HEK293 (cell line): ENCODE measurements around the gene GTF2A1.

Experiments used
- CTCF ChIA-PET: fragments of 350-600 bp; formaldehyde crosslinking; extraction: SDS; loops from one replicate; lab custom pipeline; 2021; ENCODE audit warnings: antibody characterized with exemption; lab: Yijun Ruan, JAX
- POLR2A ChIA-PET: fragments of 300-600 bp; formaldehyde crosslinking; extraction: SDS; loops from one replicate; lab custom pipeline; 2020; ENCODE audit warnings: antibody characterized with exemption, inconsistent platforms; lab: Yijun Ruan, JAX
- H3K27ac ChIP-seq: fragments of 200-500 bp; sonication (Bioruptor generic); 2 replicates; pipeline ENCODE4 v1.5.1; 2014; ENCODE audit warnings: low read depth, low read length, control low read depth, inconsistent platforms; ENCODE audit errors: extremely low read depth
- H3K36me3 ChIP-seq, 2 experiments: fragments of 200-500 bp in 1 of 2; sonication (Bioruptor generic) in 1 of 2; 1 replicate in 1 of 2; 2 replicates in 1 of 2; pipeline ENCODE4 v1.5.1; 2014 to 2017; ENCODE audit warnings: inconsistent platforms in 2 of 2, low read length in 2 of 2; ENCODE audit not compliant: control insufficient read depth in 2 of 2, insufficient read depth in 1 of 2
- H3K4me1 ChIP-seq: fragments of 200-500 bp; sonication (Bioruptor generic); 2 replicates; pipeline ENCODE4 v1.5.1; 2014; ENCODE audit warnings: mild to moderate bottlenecking, low read length, inconsistent platforms; ENCODE audit not compliant: control insufficient read depth, insufficient read depth
- H3K4me3 ChIP-seq: 2 replicates; pipeline ENCODE4 v1.5.1; 2011; ENCODE audit warnings: low read depth, mild to moderate bottlenecking, control low read depth, low read length, moderate library complexity
- H3K9me3 ChIP-seq: fragments of 200-500 bp; sonication (Bioruptor generic); 2 replicates; pipeline ENCODE4 v1.5.1; 2014; ENCODE audit warnings: low read depth, low read length, inconsistent platforms; ENCODE audit not compliant: control insufficient read depth, insufficient read depth
- BCL11B ChIP-seq: fragments of 450-650 bp; formaldehyde crosslinking; IDR thresholded peaks from 2 replicates; pipeline ENCODE4 v1.5.1; 2016; ENCODE audit warnings: low read depth, missing biosample characterization, missing genetic modification characterization
- KLF10 ChIP-seq: fragments of 450-650 bp; IDR thresholded peaks from 2 replicates; pipeline ENCODE4 v1.5.1; 2018; ENCODE audit warnings: missing biosample characterization, mild to moderate bottlenecking, missing genetic modification characterization
- PRDM2 ChIP-seq: fragments of 450-650 bp; formaldehyde crosslinking; IDR thresholded peaks from 2 replicates; pipeline ENCODE4 v1.5.1; 2016; ENCODE audit warnings: missing biosample characterization, missing genetic modification characterization, borderline replicate concordance
- SCRT2 ChIP-seq: fragments of 450-650 bp; formaldehyde crosslinking; IDR thresholded peaks from 2 replicates; pipeline ENCODE4 v1.5.1; 2016; ENCODE audit warnings: missing biosample characterization, missing genetic modification characterization
- SP2 ChIP-seq: fragments of 450-650 bp; formaldehyde crosslinking; IDR thresholded peaks from 2 replicates; pipeline ENCODE4 v1.5.1; 2016; ENCODE audit warnings: missing biosample characterization, missing genetic modification characterization
- TSHZ1 ChIP-seq: fragments of 450-650 bp; formaldehyde crosslinking; IDR thresholded peaks from 2 replicates; pipeline ENCODE4 v1.5.1; 2016; ENCODE audit warnings: missing biosample characterization, missing genetic modification characterization, borderline replicate concordance
- ZBTB26 ChIP-seq: fragments of 450-650 bp; formaldehyde crosslinking; optimal IDR thresholded peaks from 2 replicates; pipeline ENCODE3; 2016; ENCODE audit warnings: missing biosample characterization, mild to moderate bottlenecking, missing genetic modification characterization
- ZBTB44 ChIP-seq: fragments of 450-650 bp; IDR thresholded peaks from 2 replicates; pipeline ENCODE4 v1.5.1; 2018; ENCODE audit warnings: missing biosample characterization, mild to moderate bottlenecking, missing genetic modification characterization
- ZBTB6 ChIP-seq: fragments of 450-650 bp; formaldehyde crosslinking; IDR thresholded peaks from 2 replicates; pipeline ENCODE4 v1.5.1; 2017; ENCODE audit warnings: missing biosample characterization, missing genetic modification characterization
- ZFP69B ChIP-seq: fragments of 450-650 bp; formaldehyde crosslinking; IDR thresholded peaks from 2 replicates; pipeline ENCODE4 v1.5.1; 2016; ENCODE audit warnings: missing biosample characterization, missing genetic modification characterization
- ZNF223 ChIP-seq: fragments of 450-650 bp; formaldehyde crosslinking; IDR thresholded peaks from 2 replicates; pipeline ENCODE4 v1.5.1; 2016; ENCODE audit warnings: missing biosample characterization, missing genetic modification characterization
- ZNF24 ChIP-seq: fragments of 450-650 bp; formaldehyde crosslinking; IDR thresholded peaks from 2 replicates; pipeline ENCODE4 v1.5.1; 2016; ENCODE audit warnings: missing biosample characterization, missing genetic modification characterization
- ZNF266 ChIP-seq: fragments of 450-650 bp; formaldehyde crosslinking; IDR thresholded peaks from 2 replicates; pipeline ENCODE4 v1.5.1; 2016; ENCODE audit warnings: missing biosample characterization, missing genetic modification characterization, low read depth
- ZNF585B ChIP-seq: fragments of 450-650 bp; formaldehyde crosslinking; IDR thresholded peaks from 2 replicates; pipeline ENCODE4 v1.5.1; 2016; ENCODE audit warnings: missing biosample characterization, missing genetic modification characterization
- ZNF610 ChIP-seq: fragments of 450-650 bp; formaldehyde crosslinking; IDR thresholded peaks from 2 replicates; pipeline ENCODE4 v1.5.1; 2016; ENCODE audit warnings: missing biosample characterization, missing genetic modification characterization, borderline replicate concordance
- ZNF658 ChIP-seq: fragments of 450-650 bp; formaldehyde crosslinking; IDR thresholded peaks from 2 replicates; pipeline ENCODE4; 2016; ENCODE audit warnings: missing biosample characterization, missing genetic modification characterization

Gene GTF2A1

GRCh38 chr14:81269979-81270375, 49.2 kb upstream of the GTF2A1 start:
- H3K36me3 ChIP-seq: peaks cover 3 to 8% of the 10 kb centered on the region in 2 experiments; a peak in 2 of 3 replicates
- CTCF ChIA-PET: interaction anchor here (0.6 to 10.2 kb wide), 12 partner anchors 9 to 202 kb away, joined by 3 to 169 read pairs (median 4); no protein-coding TSS in a partner anchor
- POLR2A ChIA-PET: interaction anchor here (1.0 to 1.2 kb wide), 2 partner anchors 49 to 51 kb away, joined by 3 to 11 read pairs; partner anchors contain the start of gene GTF2A1
- TF ChIP-seq ZNF223 (tag by site-specific recombination) (no peak), ZFP69B (tag by site-specific recombination) (no peak), ZBTB6 (tag by site-specific recombination) (no peak), ZBTB26 (tag by site-specific recombination) (no peak), ZNF658 (tag by site-specific recombination) (no peak), SCRT2 (tag by site-specific recombination) (no peak), ZBTB44 (tag by site-specific recombination) (no peak), SP2 (tag by site-specific recombination) (no peak), TSHZ1 (tag by site-specific recombination) (no peak)
- H3K4me1 ChIP-seq: 0 out of 2 replicates have a peak, but pooled peaks cover 2% of the 10 kb centered on the region
- H3K27ac ChIP-seq: no peak overlapping the region
- H3K4me3 ChIP-seq: no peak overlapping the region
- no peaks in the 10 kb centered on the region for H3K9me3 ChIP-seq

- POLR2A ChIA-PET: interaction anchor here (1.0 to 1.2 kb wide), 2 partner anchors 48 to 50 kb away, joined by 3 to 11 read pairs; partner anchors contain the start of gene GTF2A1
- Histone ChIP-seq H3K36me3 (peaks cover 3 to 8% of the 10 kb centered on the region in 2 experiments; a peak in 2 of 3 replicates), H3K4me1 (0 out of 2 replicates have a peak, but pooled peaks cover 2% of the 10 kb centered on the region), H3K27ac (no peak overlapping the region), H3K9me3 (no peaks in the 10 kb centered on the region), H3K4me3 (no peak overlapping the region)
- CTCF ChIA-PET: interaction anchor here (0.6 to 10.2 kb wide), 23 partner anchors 9 to 227 kb away, joined by 3 to 169 read pairs (median 4); no protein-coding TSS in a partner anchor
- no peak for TF ChIP-seq ZNF585B (tag by site-specific recombination)
- no peak for TF ChIP-seq ZNF266 (tag by site-specific recombination)
- TF ChIP-seq KLF10 (tag by site-specific recombination): no peak
- TF ChIP-seq ZNF24 (tag by site-specific recombination): no peak
- no peak for TF ChIP-seq PRDM2 (tag by site-specific recombination)
- no peak for TF ChIP-seq ZNF610
- no peak for TF ChIP-seq BCL11B
These were observed 48.6 kb upstream of the GTF2A1 start for GRCh38 chr14:81269100-81269978.
